Measurements from ENCODE around the gene DIAPH1. TPM values are rescaled to one million over a fixed set of nuclear protein-coding genes. Genes with fewer than 3 reads are reported as not detected.

Gene DIAPH1
- total RNA-seq, 4 donors from 2014 or later, result 55.4 to 150 (median 91.4) TPM

GRCh38 chr5:141617682-141618029, 1.1 kb downstream of the DIAPH1 start:
- Histone ChIP-seq H3K36me3 (peaks cover 0 to 18% (median 4%) of the 10 kb centered on the region in 4 donors), H3K27ac (peak overlapping the region; percentile 94 to 99 (median 96)), H3K9me3 (no peaks in the 10 kb centered on the region), H3K4me3 (peak overlapping the region; percentile 84 to 100 (median 92)), H3K4me1 (peaks cover 9 to 43% (median 23%) of the 10 kb centered on the region in 4 donors), H3K27me3 (no peaks in the 10 kb centered on the region)
- WGBS, 2 donors (ENCODE audit: low coverage in 1 of 2), result 8 to 9% methylated on average over 9 of the region's 9 CpGs
- DNase-seq, result no peak
- TF ChIP-seq POLR2AphosphoS5 (IDR thresholded peaks at IDR 0.05) (no peak), EP300 (IDR thresholded peaks at IDR 0.05; ENCODE audit: low read depth) (no peak), POLR2A (IDR thresholded peaks at IDR 0.05) (no peak)
- TF ChIP-seq, protein P1, sequence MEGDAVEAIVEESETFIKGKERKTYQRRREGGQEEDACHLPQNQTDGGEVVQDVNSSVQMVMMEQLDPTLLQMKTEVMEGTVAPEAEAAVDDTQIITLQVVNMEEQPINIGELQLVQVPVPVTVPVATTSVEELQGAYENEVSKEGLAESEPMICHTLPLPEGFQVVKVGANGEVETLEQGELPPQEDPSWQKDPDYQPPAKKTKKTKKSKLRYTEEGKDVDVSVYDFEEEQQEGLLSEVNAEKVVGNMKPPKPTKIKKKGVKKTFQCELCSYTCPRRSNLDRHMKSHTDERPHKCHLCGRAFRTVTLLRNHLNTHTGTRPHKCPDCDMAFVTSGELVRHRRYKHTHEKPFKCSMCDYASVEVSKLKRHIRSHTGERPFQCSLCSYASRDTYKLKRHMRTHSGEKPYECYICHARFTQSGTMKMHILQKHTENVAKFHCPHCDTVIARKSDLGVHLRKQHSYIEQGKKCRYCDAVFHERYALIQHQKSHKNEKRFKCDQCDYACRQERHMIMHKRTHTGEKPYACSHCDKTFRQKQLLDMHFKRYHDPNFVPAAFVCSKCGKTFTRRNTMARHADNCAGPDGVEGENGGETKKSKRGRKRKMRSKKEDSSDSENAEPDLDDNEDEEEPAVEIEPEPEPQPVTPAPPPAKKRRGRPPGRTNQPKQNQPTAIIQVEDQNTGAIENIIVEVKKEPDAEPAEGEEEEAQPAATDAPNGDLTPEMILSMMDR (IDR thresholded peaks at IDR 0.05), result no peak
- intact Hi-C loops (cut with DNase I; ENCODE audit: low total_unique reads), result no loop called here
- in situ Hi-C loops (cut with MboI; ENCODE audit: low pct_ligation_motif_present in 1 of 4, low pct_unique_long_range_greater_than_20kb in 1 of 4, low sequenced_read_pairs in 3 of 4), result no loop called here

DNA sequence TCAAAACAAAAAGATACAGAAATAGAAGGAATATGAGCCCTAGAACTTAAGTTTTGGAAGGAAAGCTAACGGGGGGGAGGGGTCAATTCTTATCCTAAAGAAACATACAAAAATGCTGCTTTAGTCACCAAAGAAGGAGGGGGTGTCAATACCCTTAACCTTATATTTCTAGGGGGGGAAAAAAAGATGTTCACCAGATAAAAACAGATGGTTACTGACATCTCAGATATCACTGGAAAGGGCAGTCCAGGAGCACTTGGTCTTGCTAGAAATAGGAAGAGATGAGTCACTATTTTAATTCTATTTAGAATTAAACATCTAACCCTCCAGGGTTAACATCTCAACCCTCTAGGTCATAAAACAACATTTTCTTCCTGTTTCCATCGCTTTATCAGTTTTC, 1.7 kb downstream of the DIAPH1 start:
- H3K9me3 ChIP-seq, result no peaks in the 10 kb centered on the region
- intact Hi-C loops (cut with DNase I; ENCODE audit: low total_unique reads), result no loop called here
- TF ChIP-seq, protein P1 (IDR thresholded peaks at IDR 0.05), result no peak
- TF ChIP-seq POLR2A (IDR thresholded peaks at IDR 0.05) (no peak), EP300 (IDR thresholded peaks at IDR 0.05; ENCODE audit: low read depth) (no peak), POLR2AphosphoS5 (IDR thresholded peaks at IDR 0.05) (no peak)
- no peak for DNase-seq
- peaks cover 9 to 43% (median 23%) of the 10 kb centered on the region in 4 donors for H3K4me1 ChIP-seq
- H3K36me3 ChIP-seq, result peaks cover 0 to 13% (median 2%) of the 10 kb centered on the region in 4 donors
- H3K4me3 ChIP-seq, result peak overlapping the region in 3 of 4 donors; percentile 91 to 100 (median 92)
- WGBS, 2 donors (ENCODE audit: low coverage in 1 of 2), result 35 to 41% methylated on average over 2 of the region's 2 CpGs
- H3K27ac ChIP-seq, result peak overlapping the region; percentile 94 to 99 (median 96)
- no peaks in the 10 kb centered on the region for H3K27me3 ChIP-seq
- in situ Hi-C loops (cut with MboI; ENCODE audit: low pct_ligation_motif_present in 1 of 4, low pct_unique_long_range_greater_than_20kb in 1 of 4, low sequenced_read_pairs in 3 of 4), result no loop called here

GRCh38 chr5:141615991-141616720, 2.6 kb downstream of the DIAPH1 start:
- Histone ChIP-seq H3K27ac (peak overlapping the region in 3 of 4 donors; percentile 15 to 96 (median 25)), H3K4me1 (peaks cover 9 to 43% (median 23%) of the 10 kb centered on the region in 4 donors), H3K27me3 (no peaks in the 10 kb centered on the region), H3K4me3 (no peak overlapping the region), H3K36me3 (peaks cover 0 to 3% (median 0%) of the 10 kb centered on the region in 4 donors), H3K9me3 (no peaks in the 10 kb centered on the region)
- in situ Hi-C loops (cut with MboI; ENCODE audit: low pct_ligation_motif_present in 1 of 4, low pct_unique_long_range_greater_than_20kb in 1 of 4, low sequenced_read_pairs in 3 of 4) (no loop called here), intact Hi-C loops (cut with DNase I; ENCODE audit: low total_unique reads) (no loop called here)
- TF ChIP-seq POLR2AphosphoS5 (IDR thresholded peaks at IDR 0.05) (no peak), POLR2A (IDR thresholded peaks at IDR 0.05) (no peak), EP300 (IDR thresholded peaks at IDR 0.05; ENCODE audit: low read depth) (no peak)
- TF ChIP-seq, protein P1 (IDR thresholded peaks at IDR 0.05), result no peak
- no peak for DNase-seq
- WGBS, 2 donors (ENCODE audit: low coverage in 1 of 2), result 67 to 77% methylated on average over 4 to 9 of the region's 9 CpGs

DNA sequence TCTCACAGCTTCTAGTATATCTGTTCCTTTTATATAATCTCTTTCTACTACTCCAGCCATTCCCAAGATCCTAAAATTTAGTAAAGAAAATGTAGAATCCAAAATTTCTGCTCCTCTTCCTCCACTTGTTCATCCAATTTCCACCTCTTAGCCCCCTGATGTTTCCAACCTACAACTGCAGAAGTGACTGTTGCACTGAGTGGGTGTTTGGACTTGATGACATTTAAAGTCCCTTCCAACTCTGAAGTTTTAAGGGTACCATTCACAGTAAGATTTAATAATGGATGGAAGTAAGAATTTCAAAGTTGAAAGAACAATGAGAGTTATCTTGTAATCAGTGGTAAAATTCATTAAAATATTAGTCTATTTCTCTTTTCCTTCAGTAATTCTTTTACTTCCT, 5.5 kb downstream of the DIAPH1 start:
- no peak for DNase-seq
- Histone ChIP-seq H3K4me1 (peaks cover 5 to 51% (median 19%) of the 10 kb centered on the region in 4 donors), H3K36me3 (no peaks in the 10 kb centered on the region), H3K27me3 (no peaks in the 10 kb centered on the region), H3K27ac (no peak overlapping the region), H3K9me3 (no peaks in the 10 kb centered on the region), H3K4me3 (no peak overlapping the region)
- in situ Hi-C loops (cut with MboI; ENCODE audit: low pct_ligation_motif_present in 1 of 4, low pct_unique_long_range_greater_than_20kb in 1 of 4, low sequenced_read_pairs in 3 of 4), result no loop called here
- no peak for TF ChIP-seq EP300 (IDR thresholded peaks at IDR 0.05; ENCODE audit: low read depth)
- TF ChIP-seq, protein P1 (IDR thresholded peaks at IDR 0.05), result no peak
- TF ChIP-seq POLR2AphosphoS5 (IDR thresholded peaks at IDR 0.05), result no peak
- TF ChIP-seq POLR2A (IDR thresholded peaks at IDR 0.05), result no peak
- intact Hi-C loops (cut with DNase I; ENCODE audit: low total_unique reads), result no loop called here

All from transverse colon (tissue), 4 donors.